IPS-18c (cell line): ENCODE data around the gene CKS2.
"Not testable (repeated sequence)": the region's sequence is repeated elsewhere in the genome, so short reads cannot be mapped to it uniquely, and the experiment has no call there.

Source experiments
- H3K4me3 ChIP-seq: 2 replicates; pipeline ENCODE4 v1.7.0; 2013; ENCODE audit warnings: low read depth, mild to moderate bottlenecking, low read length, moderate library complexity; ENCODE audit not compliant: insufficient read depth
- H3K9me3 ChIP-seq: one replicate; pipeline ENCODE4 v1.6.1; 2013; ENCODE audit warnings: mild to moderate bottlenecking, low read length, moderate library complexity; ENCODE audit not compliant: control insufficient read depth, insufficient read depth

The CKS2 gene

GRCh38 chr9:89330513-89330912 is 19.5 kb downstream of the CKS2 start:
- Histone ChIP-seq H3K9me3 (no peaks in the 10 kb centered on the region), H3K4me3 (no peak overlapping the region)

GRCh38 chr9:89339807-89340206 is 28.8 kb downstream of the CKS2 start:
- no peak overlapping the region for H3K4me3 ChIP-seq
- no peaks in the 10 kb centered on the region for H3K9me3 ChIP-seq

- H3K4me3 ChIP-seq = no peak overlapping the region
- no peaks in the 10 kb centered on the region for H3K9me3 ChIP-seq
Measured at GRCh38 chr9:89340332-89340731, 29.3 kb downstream of the CKS2 start.

DNA sequence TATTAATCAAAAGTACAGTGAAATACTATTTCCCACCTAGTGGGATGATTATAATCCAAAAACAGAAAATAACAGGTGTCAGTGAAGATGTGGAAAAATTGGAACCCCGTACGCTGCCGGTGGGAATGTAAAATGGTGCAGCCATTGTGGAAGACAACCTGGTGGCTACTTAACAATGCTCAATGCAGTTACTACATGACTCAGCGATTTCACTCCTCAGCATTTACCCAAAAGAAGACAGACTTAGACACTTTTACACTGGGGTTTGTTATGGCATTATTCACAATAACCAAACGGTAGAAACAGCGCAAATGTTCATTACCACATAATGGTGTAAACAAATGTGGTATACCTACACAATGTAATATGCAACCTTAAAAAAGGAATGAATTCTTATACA is 31.2 kb downstream of the CKS2 start:
- no peaks in the 10 kb centered on the region for H3K9me3 ChIP-seq
- no peak overlapping the region for H3K4me3 ChIP-seq

- Histone ChIP-seq H3K4me3 (no peak overlapping the region), H3K9me3 (no peaks in the 10 kb centered on the region)
Measured at GRCh38 chr9:89342948-89343347, 32.0 kb downstream of the CKS2 start.

DNA sequence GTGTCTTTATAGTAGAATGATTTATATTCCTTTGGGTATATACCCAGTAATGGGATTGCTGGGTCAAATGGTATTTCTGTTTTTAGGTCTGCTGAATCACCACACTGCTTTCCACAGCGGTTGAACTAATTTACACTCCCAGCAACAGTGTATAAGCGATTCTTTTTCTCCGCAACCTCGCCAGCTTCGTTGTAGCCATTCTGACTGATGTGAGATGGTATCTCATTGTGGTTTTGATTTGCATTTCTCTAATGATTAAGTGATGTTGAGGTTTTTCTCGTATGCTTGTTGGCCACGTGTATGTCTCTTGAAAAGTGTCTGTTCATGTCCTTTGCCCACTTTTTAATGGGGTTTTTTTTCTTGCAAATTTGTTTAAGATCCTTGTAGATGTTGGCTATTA is 32.8 kb downstream of the CKS2 start:
- H3K4me3 ChIP-seq, H3K9me3 ChIP-seq: not testable (repeated sequence)

DNA sequence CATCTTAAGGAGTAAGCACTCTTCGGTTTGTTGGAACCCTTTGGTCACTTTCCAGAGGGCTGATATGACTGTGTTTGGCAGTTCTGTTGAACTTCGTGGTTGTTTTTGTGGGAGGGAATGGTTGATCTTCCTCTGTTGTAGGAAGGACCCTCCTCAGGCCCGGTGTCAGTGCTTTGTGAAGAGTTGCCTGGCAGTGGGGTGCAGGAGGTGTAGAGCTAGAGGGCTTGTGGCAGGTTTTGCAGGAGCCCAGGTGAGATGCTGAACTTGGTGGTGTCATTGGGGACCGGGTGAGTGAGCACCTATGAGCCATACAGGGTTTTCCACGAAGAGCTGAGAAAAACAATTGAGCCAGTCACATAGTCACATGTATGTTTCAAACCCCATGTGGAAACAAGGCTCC is 34.5 kb downstream of the CKS2 start:
- H3K9me3 ChIP-seq = no peaks in the 10 kb centered on the region
- no peak overlapping the region for H3K4me3 ChIP-seq

DNA sequence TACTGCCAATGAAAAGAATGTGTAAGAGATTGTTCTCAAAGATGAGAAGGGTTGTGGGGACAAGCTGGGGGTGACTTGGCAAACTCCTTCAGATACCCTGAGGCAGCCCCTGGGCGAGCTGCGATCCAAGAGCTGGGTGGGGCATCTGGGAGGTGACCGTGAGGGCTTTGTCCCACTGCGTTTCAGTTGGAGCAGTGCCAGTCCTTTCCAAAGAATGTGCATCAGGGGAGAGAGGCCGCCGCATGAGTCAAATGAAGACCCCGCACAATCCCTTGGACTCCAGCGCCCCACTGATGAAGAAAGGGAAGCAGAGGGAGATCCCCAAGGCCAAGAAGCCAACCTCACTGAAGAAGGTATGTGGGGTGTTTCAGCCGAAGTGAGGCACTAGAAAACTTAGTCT is 35.7 kb downstream of the CKS2 start:
- Histone ChIP-seq H3K9me3 (no peaks in the 10 kb centered on the region), H3K4me3 (no peak overlapping the region)

DNA sequence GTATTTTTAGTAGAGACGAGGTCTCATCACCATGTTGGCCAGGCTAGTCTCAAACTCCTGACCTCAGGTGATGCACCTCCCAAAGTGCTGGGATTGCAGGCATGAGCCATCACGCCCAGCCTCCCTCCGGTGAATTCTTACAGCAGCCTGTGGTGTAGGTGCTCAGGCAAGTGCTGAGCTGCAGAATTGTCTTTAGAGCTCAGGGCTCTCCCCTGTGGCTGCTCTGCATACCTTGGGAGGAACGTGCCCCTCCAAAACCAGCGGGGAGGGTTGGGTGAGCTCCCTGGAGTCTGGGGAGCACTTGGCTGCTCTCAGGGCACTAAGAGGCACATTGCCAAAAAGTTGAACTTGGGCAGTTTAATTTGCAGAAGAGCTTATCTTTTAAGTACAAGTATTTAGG is 36.7 kb downstream of the CKS2 start:
- H3K9me3 ChIP-seq = no peaks in the 10 kb centered on the region
- no peak overlapping the region for H3K4me3 ChIP-seq

GRCh38 chr9:89349607-89350006 is 38.6 kb downstream of the CKS2 start:
- Histone ChIP-seq H3K4me3 (no peak overlapping the region), H3K9me3 (no peaks in the 10 kb centered on the region)

- no peak overlapping the region for H3K4me3 ChIP-seq
- H3K9me3 ChIP-seq = peaks cover 2% of the 10 kb centered on the region
Measured at GRCh38 chr9:89350988-89351557, 40.1 kb downstream of the CKS2 start.

GRCh38 chr9:89351584-89352300 is 40.7 kb downstream of the CKS2 start:
- Histone ChIP-seq H3K4me3 (no peak overlapping the region), H3K9me3 (peaks cover 2% of the 10 kb centered on the region)

GRCh38 chr9:89352451-89352850 is 41.5 kb downstream of the CKS2 start:
- H3K9me3 ChIP-seq = peaks cover 2% of the 10 kb centered on the region
- no peak overlapping the region for H3K4me3 ChIP-seq

DNA sequence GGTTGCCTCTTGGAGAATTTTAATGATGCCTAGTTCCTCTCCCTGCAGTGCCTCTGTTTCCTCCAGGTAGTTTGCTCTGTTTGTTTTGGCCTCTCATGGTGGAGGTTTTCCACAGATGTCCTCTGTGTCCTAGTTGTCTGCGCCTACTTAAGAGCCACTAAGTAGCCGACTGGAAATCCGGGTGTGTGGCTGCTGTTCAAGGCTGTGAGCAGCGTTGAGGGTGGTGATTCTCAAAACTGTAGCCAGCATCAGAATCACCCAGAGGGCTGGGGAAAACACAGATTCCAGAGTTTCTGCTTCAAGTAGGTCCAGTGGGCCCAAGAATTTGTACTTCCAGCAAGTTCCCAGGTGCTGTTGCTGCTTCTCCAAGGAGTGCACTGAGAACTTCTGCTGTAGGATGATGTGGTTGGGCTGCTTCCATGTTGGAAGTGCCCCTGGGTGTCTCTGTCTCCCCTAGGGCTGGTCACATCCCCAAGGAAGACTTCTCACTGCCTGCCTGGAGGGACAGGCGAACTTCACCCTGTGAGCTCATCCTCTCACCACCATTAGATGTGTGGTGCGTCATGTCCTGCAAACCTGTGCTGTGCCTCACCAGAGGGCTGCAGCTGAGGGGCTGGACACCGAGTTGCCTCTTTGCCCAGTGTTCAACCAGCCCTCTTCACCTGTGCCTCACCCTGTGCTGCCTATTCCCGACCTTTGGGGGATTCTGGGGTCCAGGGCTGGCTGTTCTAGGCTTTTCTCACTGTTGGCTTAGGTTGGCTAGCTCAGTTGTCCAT is 42.1 kb downstream of the CKS2 start:
- H3K9me3 ChIP-seq = peaks cover 2% of the 10 kb centered on the region
- H3K4me3 ChIP-seq = no peak overlapping the region

DNA sequence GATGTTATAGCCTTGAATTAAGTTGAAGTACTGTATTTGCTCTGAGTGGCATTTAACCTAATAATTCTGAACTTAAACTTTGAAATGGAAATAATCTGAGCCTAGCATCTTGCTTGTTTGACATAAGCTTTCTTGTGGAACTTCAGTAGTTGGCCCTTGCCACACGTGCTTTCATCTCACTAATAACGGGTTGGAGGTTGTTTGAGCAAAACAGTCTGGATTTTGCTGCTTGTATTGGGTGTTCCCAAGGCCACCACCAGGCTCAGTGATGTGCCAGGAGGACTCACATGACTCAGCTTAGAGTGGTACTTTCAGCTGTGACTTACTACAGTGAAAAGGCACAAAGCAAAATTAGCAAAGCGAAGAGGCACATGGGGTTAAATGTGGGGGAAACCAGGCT is 43.0 kb downstream of the CKS2 start:
- H3K9me3 ChIP-seq = peaks cover 2% of the 10 kb centered on the region
- H3K4me3 ChIP-seq = no peak overlapping the region

DNA sequence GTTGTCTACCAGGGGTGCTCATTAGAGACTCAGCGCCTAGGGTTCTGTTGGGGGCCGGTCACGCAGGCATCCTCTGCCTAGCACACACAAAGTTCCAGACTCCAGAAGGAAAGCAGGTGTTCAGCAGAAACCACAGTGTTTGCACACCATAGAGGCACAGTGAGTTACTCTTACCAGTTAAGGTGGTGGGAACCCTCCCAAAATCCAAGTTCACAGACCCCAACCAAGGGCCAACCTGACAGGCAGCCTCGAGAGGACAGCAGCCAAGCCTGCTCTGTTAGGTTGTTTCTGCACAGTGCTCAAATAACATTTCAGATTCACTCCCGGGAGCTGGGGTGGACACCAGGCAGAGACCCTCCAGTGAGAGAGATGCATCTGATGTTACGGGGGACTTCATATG is 43.5 kb downstream of the CKS2 start:
- Histone ChIP-seq H3K4me3 (no peak overlapping the region), H3K9me3 (peaks cover 2% of the 10 kb centered on the region)

DNA sequence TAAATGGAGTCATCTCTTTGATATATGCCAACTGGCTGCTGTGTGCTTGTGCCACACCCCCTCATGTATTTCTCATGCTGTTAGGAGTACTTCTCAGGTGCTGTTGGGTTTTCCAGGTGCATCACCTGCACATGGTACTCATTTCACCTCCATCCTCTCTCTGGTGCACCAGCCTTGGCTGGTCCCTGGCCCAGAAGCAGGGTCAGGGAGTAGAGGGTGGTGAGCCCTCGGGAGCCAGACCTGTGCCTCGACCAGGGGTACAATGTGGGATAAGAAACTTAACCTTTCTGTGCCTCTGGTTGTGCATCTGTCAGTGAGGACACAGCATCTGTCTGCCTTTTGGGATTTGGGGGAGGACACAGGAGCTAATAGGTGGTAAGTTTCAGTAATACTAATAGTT is 45.8 kb downstream of the CKS2 start:
- H3K9me3 ChIP-seq = peaks cover 2% of the 10 kb centered on the region
- no peak overlapping the region for H3K4me3 ChIP-seq
